Liver (tissue), 3 donors: Measurements from ENCODE around the gene AP3B1.

Source experiments
- FOXA1 ChIP-seq: IDR thresholded peaks from 2 replicates; pipeline ENCODE4 v1.6.1; 2016; ENCODE audit warnings: antibody characterized with exemption
- FOXA2 ChIP-seq: IDR thresholded peaks from 2 replicates; pipeline ENCODE4 v1.6.1; 2016; ENCODE audit warnings: antibody characterized with exemption
- GABPA ChIP-seq, 2 donors: IDR thresholded peaks in 1 of 2; conservative IDR thresholded peaks in 1 of 2; 2 replicates each; pipeline ENCODE4 v1.6.1; 2016; ENCODE audit warnings: antibody characterized with exemption in 2 of 2, mild to moderate bottlenecking in 1 of 2, moderate library complexity in 1 of 2
- HNF4A ChIP-seq, 2 donors: conservative IDR thresholded peaks; 2 replicates each; pipeline ENCODE4 v1.6.1; 2016; ENCODE audit warnings: antibody characterized with exemption in 2 of 2, mild to moderate bottlenecking in 2 of 2
- RAD21 ChIP-seq, 2 donors: IDR thresholded peaks; 2 replicates each; pipeline ENCODE4 v1.6.1; 2016; ENCODE audit warnings: antibody characterized with exemption in 2 of 2, mild to moderate bottlenecking in 2 of 2
- SP1 ChIP-seq: IDR thresholded peaks from 2 replicates; pipeline ENCODE4 v1.6.1; 2018; ENCODE audit warnings: antibody characterized with exemption, mild to moderate bottlenecking
- TF ChIP-seq, protein P1 (sequence below): fragments of 150-350 bp; IDR thresholded peaks from 2 replicates; pipeline ENCODE4 v1.5.1; 2017; ENCODE audit warnings: improper control_type of control experiment, low read depth, low read length; ENCODE audit not compliant: missing input control
- TF ChIP-seq, protein P2 (sequence below): IDR thresholded peaks from 2 replicates; pipeline ENCODE4 v1.6.1; 2016; ENCODE audit warnings: antibody characterized with exemption
- TF ChIP-seq, protein P3 (sequence below): IDR thresholded peaks from 2 replicates; pipeline ENCODE4 v1.6.1; 2016; ENCODE audit warnings: antibody characterized with exemption
- donor health status: healthy.
- donor health status: healthy.

GRCh38 chr5:78221467-78221866 is 73.0 kb downstream of the AP3B1 start:
- TF ChIP-seq, protein P1, sequence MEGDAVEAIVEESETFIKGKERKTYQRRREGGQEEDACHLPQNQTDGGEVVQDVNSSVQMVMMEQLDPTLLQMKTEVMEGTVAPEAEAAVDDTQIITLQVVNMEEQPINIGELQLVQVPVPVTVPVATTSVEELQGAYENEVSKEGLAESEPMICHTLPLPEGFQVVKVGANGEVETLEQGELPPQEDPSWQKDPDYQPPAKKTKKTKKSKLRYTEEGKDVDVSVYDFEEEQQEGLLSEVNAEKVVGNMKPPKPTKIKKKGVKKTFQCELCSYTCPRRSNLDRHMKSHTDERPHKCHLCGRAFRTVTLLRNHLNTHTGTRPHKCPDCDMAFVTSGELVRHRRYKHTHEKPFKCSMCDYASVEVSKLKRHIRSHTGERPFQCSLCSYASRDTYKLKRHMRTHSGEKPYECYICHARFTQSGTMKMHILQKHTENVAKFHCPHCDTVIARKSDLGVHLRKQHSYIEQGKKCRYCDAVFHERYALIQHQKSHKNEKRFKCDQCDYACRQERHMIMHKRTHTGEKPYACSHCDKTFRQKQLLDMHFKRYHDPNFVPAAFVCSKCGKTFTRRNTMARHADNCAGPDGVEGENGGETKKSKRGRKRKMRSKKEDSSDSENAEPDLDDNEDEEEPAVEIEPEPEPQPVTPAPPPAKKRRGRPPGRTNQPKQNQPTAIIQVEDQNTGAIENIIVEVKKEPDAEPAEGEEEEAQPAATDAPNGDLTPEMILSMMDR: no peak
- TF ChIP-seq FOXA2 (no peak), RAD21 (IDR thresholded peaks at IDR 0.05) (no peak), SP1 (no peak), FOXA1 (no peak), GABPA (IDR thresholded peaks at IDR 0.05 in 1 of 2, conservative IDR thresholded peaks at IDR 0.05 in 1 of 2) (no peak), HNF4A (conservative IDR thresholded peaks at IDR 0.05) (no peak)
- TF ChIP-seq, protein P2, sequence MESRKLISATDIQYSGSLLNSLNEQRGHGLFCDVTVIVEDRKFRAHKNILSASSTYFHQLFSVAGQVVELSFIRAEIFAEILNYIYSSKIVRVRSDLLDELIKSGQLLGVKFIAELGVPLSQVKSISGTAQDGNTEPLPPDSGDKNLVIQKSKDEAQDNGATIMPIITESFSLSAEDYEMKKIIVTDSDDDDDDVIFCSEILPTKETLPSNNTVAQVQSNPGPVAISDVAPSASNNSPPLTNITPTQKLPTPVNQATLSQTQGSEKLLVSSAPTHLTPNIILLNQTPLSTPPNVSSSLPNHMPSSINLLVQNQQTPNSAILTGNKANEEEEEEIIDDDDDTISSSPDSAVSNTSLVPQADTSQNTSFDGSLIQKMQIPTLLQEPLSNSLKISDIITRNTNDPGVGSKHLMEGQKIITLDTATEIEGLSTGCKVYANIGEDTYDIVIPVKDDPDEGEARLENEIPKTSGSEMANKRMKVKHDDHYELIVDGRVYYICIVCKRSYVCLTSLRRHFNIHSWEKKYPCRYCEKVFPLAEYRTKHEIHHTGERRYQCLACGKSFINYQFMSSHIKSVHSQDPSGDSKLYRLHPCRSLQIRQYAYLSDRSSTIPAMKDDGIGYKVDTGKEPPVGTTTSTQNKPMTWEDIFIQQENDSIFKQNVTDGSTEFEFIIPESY: no peak
- TF ChIP-seq, protein P3, sequence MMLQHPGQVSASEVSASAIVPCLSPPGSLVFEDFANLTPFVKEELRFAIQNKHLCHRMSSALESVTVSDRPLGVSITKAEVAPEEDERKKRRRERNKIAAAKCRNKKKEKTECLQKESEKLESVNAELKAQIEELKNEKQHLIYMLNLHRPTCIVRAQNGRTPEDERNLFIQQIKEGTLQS: no peak
